Neural progenitor cell (in vitro differentiated cells): ENCODE data around the gene MZT2B. TPM values are rescaled to one million over a fixed set of nuclear protein-coding genes. Genes with fewer than 3 reads are reported as not detected.
"Not testable (repeated sequence)": the region's sequence is repeated elsewhere in the genome, so short reads cannot be mapped to it uniquely, and the experiment has no call there.

Experiments used
- DNase-seq: peaks from one replicate; pipeline ENCODE4 v3.0.0-alpha.2; 2016; ENCODE audit warnings: low spot score
- H2AFZ ChIP-seq: fragments of 200-600 bp; sonication (generic); replicated peaks from 2 replicates; pipeline ENCODE4 v1.6.1; 2016; ENCODE audit warnings: antibody characterized with exemption
- H3F3A ChIP-seq: fragments of 200-600 bp; sonication (generic); 2 replicates; pipeline ENCODE4 v1.6.1; 2016; ENCODE audit warnings: antibody characterized with exemption, low read depth
- H3K27ac ChIP-seq: fragments of 200-600 bp; sonication (generic); 2 replicates; pipeline ENCODE4 v1.5.1; 2016; ENCODE audit warnings: mild to moderate bottlenecking
- H3K27me3 ChIP-seq: fragments of 200-600 bp; sonication (generic); 2 replicates; pipeline ENCODE4 v1.6.1; 2016; ENCODE audit warnings: mild to moderate bottlenecking, moderate library complexity
- H3K36me3 ChIP-seq: fragments of 200-600 bp; sonication (generic); 2 replicates; pipeline ENCODE4 v1.5.1; 2016
- H3K4me1 ChIP-seq: fragments of 200-600 bp; sonication (generic); 2 replicates; pipeline ENCODE4 v1.6.1; 2016; ENCODE audit warnings: mixed run types
- H3K4me2 ChIP-seq: fragments of 200-600 bp; sonication (generic); 2 replicates; pipeline ENCODE4 v1.6.1; 2016
- H3K4me3 ChIP-seq: fragments of 200-600 bp; sonication (generic); 2 replicates; pipeline ENCODE4 v1.5.1; 2016
- H3K79me2 ChIP-seq: fragments of 200-600 bp; sonication (generic); 2 replicates; pipeline ENCODE4 v1.6.1; 2016; ENCODE audit warnings: low read depth
- H3K9ac ChIP-seq: fragments of 200-600 bp; sonication (generic); 2 replicates; pipeline ENCODE4 v1.6.1; 2016
- H3K9me3 ChIP-seq: fragments of 200-600 bp; sonication (generic); 2 replicates; pipeline ENCODE4 v1.5.1; 2016; ENCODE audit warnings: low read depth
- H4K20me1 ChIP-seq: fragments of 200-600 bp; sonication (generic); 2 replicates; pipeline ENCODE4 v1.6.1; 2016; ENCODE audit warnings: low read depth
- H3K27ac Mint-ChIP-seq: 3 replicates; pipeline ENCODE4 v1.8.0; 2021; ENCODE audit warnings: mixed read lengths
- H3K27me3 Mint-ChIP-seq: 2 replicates; pipeline ENCODE4 v1.8.0; 2022; ENCODE audit warnings: low read depth, mild to moderate bottlenecking, inconsistent platforms, moderate library complexity, mixed read lengths; ENCODE audit not compliant: insufficient read depth
- H3K36me3 Mint-ChIP-seq: 3 replicates; pipeline ENCODE4 v1.8.0; 2021; ENCODE audit warnings: mixed read lengths
- H3K4me1 Mint-ChIP-seq: 3 replicates; pipeline ENCODE4 v1.8.0; 2021; ENCODE audit warnings: mixed read lengths
- H3K4me3 Mint-ChIP-seq: 3 replicates; pipeline ENCODE4 v1.8.0; 2021; ENCODE audit warnings: mild to moderate bottlenecking, moderate library complexity, mixed read lengths
- H3K9me3 Mint-ChIP-seq: 3 replicates; pipeline ENCODE4 v1.8.0; 2020; ENCODE audit warnings: mixed read lengths
- EZH2 ChIP-seq: fragments of 200-600 bp; sonication (generic); IDR thresholded peaks from 2 replicates; pipeline ENCODE4 v1.6.1; 2017; ENCODE audit warnings: antibody characterized with exemption, mild to moderate bottlenecking, moderate library complexity
- EZH2phosphoT487 ChIP-seq: fragments of 200-600 bp; sonication (generic); IDR thresholded peaks from 2 replicates; pipeline ENCODE4 v1.6.1; 2017; ENCODE audit warnings: antibody characterized with exemption
- total RNA-seq: library from RNA; depleted of rRNA; stranded (reverse); fragments of >200 nt; gene quantifications from 2 replicates; pipeline ENCODE4 v1.2.3, GENCODE V29; 2015; ENCODE audit warnings: low replicate concordance
- TF ChIP-seq, protein P1 (sequence below): fragments of 200-600 bp; sonication (generic); IDR thresholded peaks from 2 replicates; pipeline ENCODE4 v1.5.1; 2017; ENCODE audit warnings: antibody characterized with exemption, mild to moderate bottlenecking

MZT2B gene
- total RNA-seq, 1 donor from 2014 or later: 21.4 TPM

DNA sequence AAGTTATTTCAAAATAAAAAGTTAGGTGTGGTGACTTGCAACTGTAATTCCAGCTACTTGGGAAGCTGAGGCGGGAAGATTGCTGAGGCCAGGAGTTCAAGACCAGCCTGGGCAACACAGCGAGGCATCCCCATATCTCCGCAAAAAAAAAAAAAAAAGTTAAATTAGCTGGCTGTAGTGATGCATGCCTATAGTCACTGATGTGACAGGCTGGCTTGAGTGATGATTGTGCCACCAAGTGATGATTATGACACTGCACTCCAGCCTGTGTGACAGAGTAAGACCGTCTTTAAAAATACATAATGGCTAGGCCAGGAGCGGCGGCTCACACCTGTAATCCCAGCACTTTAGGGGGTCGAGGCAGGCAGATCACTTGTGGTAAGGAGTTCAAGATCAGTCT lies 12.2 kb upstream of the MZT2B start:
- Histone ChIP-seq H3K9me3 (no peaks in the 10 kb centered on the region), H3F3A (no peaks in the 10 kb centered on the region), H3K9ac (no peak overlapping the region), H3K4me3 (no peak overlapping the region), H2AFZ (no peak overlapping the region), H3K36me3 (no peaks in the 10 kb centered on the region), H3K27ac (no peak overlapping the region), H3K79me2 (no peaks in the 10 kb centered on the region), H3K4me1 (no peaks in the 10 kb centered on the region), H4K20me1 (peaks cover 13% of the 10 kb centered on the region), H3K27me3 (no peaks in the 10 kb centered on the region), H3K4me2 (no peak overlapping the region)
- Mint-ChIP-seq H3K27me3 (no peaks in the 10 kb centered on the region), H3K36me3 (peaks cover 24% of the 10 kb centered on the region), H3K4me3 (no peak overlapping the region), H3K9me3 (no peaks in the 10 kb centered on the region), H3K27ac (no peak overlapping the region), H3K4me1 (no peaks in the 10 kb centered on the region)
- TF ChIP-seq EZH2phosphoT487: no peak
- no peak for TF ChIP-seq EZH2
- TF ChIP-seq, protein P1, sequence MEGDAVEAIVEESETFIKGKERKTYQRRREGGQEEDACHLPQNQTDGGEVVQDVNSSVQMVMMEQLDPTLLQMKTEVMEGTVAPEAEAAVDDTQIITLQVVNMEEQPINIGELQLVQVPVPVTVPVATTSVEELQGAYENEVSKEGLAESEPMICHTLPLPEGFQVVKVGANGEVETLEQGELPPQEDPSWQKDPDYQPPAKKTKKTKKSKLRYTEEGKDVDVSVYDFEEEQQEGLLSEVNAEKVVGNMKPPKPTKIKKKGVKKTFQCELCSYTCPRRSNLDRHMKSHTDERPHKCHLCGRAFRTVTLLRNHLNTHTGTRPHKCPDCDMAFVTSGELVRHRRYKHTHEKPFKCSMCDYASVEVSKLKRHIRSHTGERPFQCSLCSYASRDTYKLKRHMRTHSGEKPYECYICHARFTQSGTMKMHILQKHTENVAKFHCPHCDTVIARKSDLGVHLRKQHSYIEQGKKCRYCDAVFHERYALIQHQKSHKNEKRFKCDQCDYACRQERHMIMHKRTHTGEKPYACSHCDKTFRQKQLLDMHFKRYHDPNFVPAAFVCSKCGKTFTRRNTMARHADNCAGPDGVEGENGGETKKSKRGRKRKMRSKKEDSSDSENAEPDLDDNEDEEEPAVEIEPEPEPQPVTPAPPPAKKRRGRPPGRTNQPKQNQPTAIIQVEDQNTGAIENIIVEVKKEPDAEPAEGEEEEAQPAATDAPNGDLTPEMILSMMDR: no peak
- DNase-seq: no peak

DNA sequence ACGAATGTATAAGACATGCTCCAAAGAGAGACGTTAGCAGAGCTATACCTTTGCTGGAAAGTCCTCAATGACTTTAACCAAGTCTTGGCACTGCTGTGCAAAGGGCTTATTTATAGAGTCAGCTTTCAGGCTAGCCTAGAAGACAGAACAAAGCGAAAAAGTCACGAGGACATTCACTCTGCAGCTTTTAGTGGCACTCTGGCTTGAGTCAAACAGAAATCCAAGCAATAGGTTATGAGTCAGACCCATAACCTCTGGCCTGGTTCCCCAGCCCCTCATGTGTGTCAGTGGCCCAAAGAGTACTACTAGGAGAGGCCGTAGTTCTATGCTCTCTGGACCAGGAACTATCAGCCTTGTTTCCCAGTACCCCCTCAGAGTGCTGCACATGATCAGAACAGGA lies 7.2 kb upstream of the MZT2B start:
- not testable (repeated sequence) for H3K27me3 Mint-ChIP-seq, H3K4me1 Mint-ChIP-seq, H3F3A ChIP-seq, H2AFZ ChIP-seq, H3K9ac ChIP-seq, H3K4me2 ChIP-seq, DNase-seq, H3K4me1 ChIP-seq, H3K36me3 ChIP-seq, H3K27ac ChIP-seq, H3K4me3 Mint-ChIP-seq, H3K9me3 Mint-ChIP-seq, H3K36me3 Mint-ChIP-seq, H3K27ac Mint-ChIP-seq, H3K27me3 ChIP-seq, H3K4me3 ChIP-seq, H3K9me3 ChIP-seq
- Histone ChIP-seq H3K79me2 (peaks cover 39% of the 10 kb centered on the region), H4K20me1 (peaks cover 27% of the 10 kb centered on the region)

DNA sequence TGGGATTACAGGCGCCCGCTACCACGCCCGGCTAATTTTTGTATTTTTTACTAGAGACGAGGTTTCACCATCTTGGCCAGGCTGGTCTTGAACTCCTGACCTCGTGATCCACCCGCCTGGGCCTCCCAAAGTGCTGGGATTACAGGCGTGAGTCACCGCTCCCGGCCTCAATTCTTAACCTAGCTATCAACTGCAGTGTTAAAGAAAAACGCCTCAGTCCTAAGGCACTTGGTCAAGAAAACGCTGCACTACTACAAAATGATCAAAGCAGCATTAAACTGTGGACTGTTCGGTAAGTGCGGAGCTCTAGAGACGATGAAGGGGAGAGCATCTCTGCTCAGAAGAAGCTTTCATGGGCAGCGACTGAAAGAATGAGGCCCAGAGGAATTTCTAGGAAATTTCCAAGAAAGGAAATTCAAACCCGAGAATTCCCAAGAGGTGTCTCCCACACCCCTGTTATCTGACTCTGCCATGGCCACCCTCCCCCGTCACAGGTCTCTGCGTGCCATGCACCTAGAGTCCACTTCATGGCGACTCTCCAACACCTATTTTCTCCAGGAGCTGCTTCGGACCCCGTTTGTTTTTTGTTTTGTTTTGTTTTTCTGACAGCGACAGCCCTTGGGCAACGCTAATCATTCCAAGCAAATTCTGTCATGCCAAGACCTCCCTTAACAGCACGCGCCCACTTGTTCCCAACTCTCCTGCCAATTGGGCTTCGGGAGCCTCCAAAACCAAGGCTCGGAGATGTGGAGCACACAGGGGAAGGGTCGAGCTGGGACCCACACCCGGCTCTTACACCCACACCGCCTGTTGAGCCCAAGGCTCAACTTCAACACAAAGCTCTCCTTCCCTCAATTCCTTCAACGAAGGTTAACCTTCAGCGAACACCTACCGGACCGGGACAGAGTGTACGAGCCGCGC lies 1.4 kb upstream of the MZT2B start:
- Histone ChIP-seq H3K27ac (peak overlapping the region; percentile 42), H3K9ac (peak overlapping the region; percentile 95), H4K20me1 (peaks cover 19% of the 10 kb centered on the region), H3K4me3 (peak overlapping the region; percentile 93), H3K4me2 (peak overlapping the region; percentile 89), H2AFZ (peak overlapping the region; percentile 90), H3K4me1 (peaks cover 20% of the 10 kb centered on the region), H3F3A (peaks cover 12% of the 10 kb centered on the region), H3K79me2 (peaks cover 62% of the 10 kb centered on the region)
- peak overlapping the region; percentile 98 for H3K4me3 Mint-ChIP-seq
- not testable (repeated sequence) for H3K27me3 Mint-ChIP-seq, H3K27me3 ChIP-seq, H3K36me3 ChIP-seq, H3K36me3 Mint-ChIP-seq, H3K9me3 ChIP-seq, H3K9me3 Mint-ChIP-seq, DNase-seq
- peaks cover 17% of the 10 kb centered on the region for H3K4me1 Mint-ChIP-seq
- H3K27ac Mint-ChIP-seq: peak overlapping the region; percentile 74

DNA sequence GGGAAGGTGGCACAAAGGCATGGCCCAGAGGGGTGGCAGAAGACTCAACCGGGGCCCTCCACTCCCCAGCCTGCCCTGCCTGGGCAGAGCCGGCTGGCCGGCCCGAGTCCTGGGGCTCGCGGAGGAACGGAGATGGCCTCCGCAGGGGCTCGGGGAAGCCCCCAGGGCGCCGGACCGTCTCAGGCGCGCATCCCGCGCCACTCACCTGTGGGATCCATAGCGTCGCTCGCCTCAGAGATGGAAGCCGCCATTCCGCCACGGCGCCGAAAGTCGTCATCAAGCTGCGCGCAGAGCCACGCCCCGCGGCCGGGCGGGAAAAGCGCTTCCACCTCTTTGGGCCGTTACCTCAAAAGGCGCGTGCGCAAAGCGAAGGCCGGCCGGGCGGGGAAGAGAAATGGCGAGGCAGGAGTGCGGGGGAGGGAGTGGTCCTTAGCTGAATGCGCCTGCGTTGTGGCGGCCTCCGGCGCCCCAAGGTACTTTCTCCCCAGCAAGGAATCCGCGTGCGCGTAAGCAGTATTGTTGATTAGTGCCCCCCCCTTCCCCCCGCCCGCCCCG lies 660 bp upstream of the MZT2B start, which contains the start of gene SMPD4:
Gene SMPD4, minus strand, starts transcription at position 278 of the 555 bp plus-strand sequence. CDS start 5,010 bp downstream, outside the sequence.
- peaks cover 15% of the 10 kb centered on the region for H4K20me1 ChIP-seq
- no peaks in the 10 kb centered on the region for H3K36me3 ChIP-seq
- peak within 1 kb of the TSS; percentile 89 for H3K4me2 ChIP-seq
- peaks cover 12% of the 10 kb centered on the region for H3F3A ChIP-seq
- Mint-ChIP-seq H3K27me3 (peaks cover 4% of the 10 kb centered on the region), H3K9me3 (no peaks in the 10 kb centered on the region), H3K27ac (peak within 1 kb of the TSS; percentile 74), H3K36me3 (peaks cover 2% of the 10 kb centered on the region), H3K4me1 (peaks cover 17% of the 10 kb centered on the region), H3K4me3 (peak within 1 kb of the TSS; percentile 98)
- H3K27me3 ChIP-seq: no peaks in the 10 kb centered on the region
- peak within 1 kb of the TSS; percentile 93 for H3K4me3 ChIP-seq
- peak within 1 kb of the TSS; percentile 42 for H3K27ac ChIP-seq
- no peaks in the 10 kb centered on the region for H3K9me3 ChIP-seq
- DNase-seq: peak; percentile 98
- peaks cover 58% of the 10 kb centered on the region for H3K79me2 ChIP-seq
- TF ChIP-seq, protein P1: no peak
- TF ChIP-seq EZH2phosphoT487: no peak
- no peak for TF ChIP-seq EZH2
- H2AFZ ChIP-seq: peak within 1 kb of the TSS; percentile 90
- H3K9ac ChIP-seq: peak within 1 kb of the TSS; percentile 95
- peaks cover 20% of the 10 kb centered on the region for H3K4me1 ChIP-seq

DNA sequence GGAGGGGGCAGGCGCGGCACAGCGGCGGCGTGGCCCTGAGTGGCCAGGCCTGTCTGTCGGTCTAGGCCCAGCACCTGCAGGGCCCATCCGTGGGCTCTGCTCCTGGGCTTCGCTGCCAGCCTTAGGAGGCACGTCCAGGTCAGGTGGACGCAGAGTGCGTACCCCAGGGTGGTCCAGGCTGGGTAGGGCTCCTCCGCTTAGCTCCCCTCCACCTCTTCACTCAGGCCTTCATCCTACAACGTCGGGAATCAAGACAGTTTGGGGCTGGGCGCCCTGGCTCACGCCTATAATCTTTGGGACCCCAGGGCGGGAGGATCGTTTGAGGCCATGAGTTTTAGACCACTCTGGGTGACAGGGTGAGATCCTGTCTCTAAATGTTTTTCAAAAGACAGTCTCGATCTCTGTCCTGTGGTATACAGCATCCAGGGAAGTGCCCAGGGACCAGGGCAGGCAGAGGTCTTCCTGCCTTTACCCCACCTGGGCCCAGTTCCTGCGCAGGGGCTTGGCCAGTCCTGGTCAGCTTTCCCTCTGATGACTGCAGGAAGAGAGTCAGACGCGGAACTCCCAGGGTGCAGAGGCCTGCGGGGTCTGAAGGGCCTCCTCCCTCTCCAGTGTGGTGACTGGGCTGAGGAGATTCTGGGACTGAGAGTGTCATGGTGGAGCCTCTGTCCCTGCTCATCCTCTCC lies 907 bp downstream of the MZT2B start:
- not testable (repeated sequence) for H4K20me1 ChIP-seq, H2AFZ ChIP-seq, H3K27me3 Mint-ChIP-seq, H3K9ac ChIP-seq, H3K9me3 ChIP-seq, H3K27ac ChIP-seq, H3K9me3 Mint-ChIP-seq, H3K27ac Mint-ChIP-seq, H3K27me3 ChIP-seq, H3K36me3 ChIP-seq, H3K36me3 Mint-ChIP-seq
- peaks cover 17% of the 10 kb centered on the region for H3K4me1 Mint-ChIP-seq
- Histone ChIP-seq H3K79me2 (peaks cover 42% of the 10 kb centered on the region), H3K4me1 (peaks cover 20% of the 10 kb centered on the region), H3F3A (peaks cover 12% of the 10 kb centered on the region), H3K4me2 (peak overlapping the region; percentile 83), H3K4me3 (peak overlapping the region; percentile 93)
- H3K4me3 Mint-ChIP-seq: peak overlapping the region; percentile 82
- DNase-seq: peak; percentile 13
